Osteocyte (in vitro differentiated cells): ENCODE results near the gene TSPAN18. TPM values are rescaled to one million over a fixed set of nuclear protein-coding genes. Genes with fewer than 3 reads are reported as not detected.

Source experiments
- DNase-seq: peaks from one replicate; pipeline ENCODE4 v3.0.0; 2021; ENCODE audit warnings: mixed read lengths; ENCODE audit not compliant: unreplicated experiment; ENCODE audit errors: extremely low spot score
- H3K27ac Mint-ChIP-seq: one replicate; pipeline ENCODE4 v1.8.0; 2021; ENCODE audit warnings: mild to moderate bottlenecking, mixed read lengths; ENCODE audit not compliant: unreplicated experiment
- H3K27me3 Mint-ChIP-seq: one replicate; pipeline ENCODE4 v1.8.0; 2021; ENCODE audit warnings: mixed read lengths; ENCODE audit not compliant: unreplicated experiment
- H3K36me3 Mint-ChIP-seq: one replicate; pipeline ENCODE4 v1.8.0; 2021; ENCODE audit warnings: mixed read lengths; ENCODE audit not compliant: unreplicated experiment
- H3K4me1 Mint-ChIP-seq: one replicate; pipeline ENCODE4 v1.8.0; 2021; ENCODE audit warnings: mixed read lengths; ENCODE audit not compliant: unreplicated experiment
- H3K4me3 Mint-ChIP-seq: one replicate; pipeline ENCODE4 v1.8.0; 2021; ENCODE audit warnings: mild to moderate bottlenecking, moderate library complexity, mixed read lengths; ENCODE audit not compliant: unreplicated experiment
- H3K9me3 Mint-ChIP-seq: one replicate; pipeline ENCODE4 v1.8.0; 2021; ENCODE audit warnings: mixed read lengths; ENCODE audit not compliant: unreplicated experiment
- total RNA-seq: library from RNA; stranded (reverse); gene quantifications from 2 replicates; pipeline ENCODE4 v1.2.1, GENCODE V29; 2021
- TF ChIP-seq, protein P1 (sequence below): fragments of 200-600 bp; sonication (generic); IDR thresholded peaks from 2 replicates; pipeline ENCODE4 v1.5.0; 2021; ENCODE audit warnings: antibody characterized with exemption, mild to moderate bottlenecking, moderate library complexity

TSPAN18 gene
- total RNA-seq, 1 donor from 2014 or later, result 13.4 TPM

DNA sequence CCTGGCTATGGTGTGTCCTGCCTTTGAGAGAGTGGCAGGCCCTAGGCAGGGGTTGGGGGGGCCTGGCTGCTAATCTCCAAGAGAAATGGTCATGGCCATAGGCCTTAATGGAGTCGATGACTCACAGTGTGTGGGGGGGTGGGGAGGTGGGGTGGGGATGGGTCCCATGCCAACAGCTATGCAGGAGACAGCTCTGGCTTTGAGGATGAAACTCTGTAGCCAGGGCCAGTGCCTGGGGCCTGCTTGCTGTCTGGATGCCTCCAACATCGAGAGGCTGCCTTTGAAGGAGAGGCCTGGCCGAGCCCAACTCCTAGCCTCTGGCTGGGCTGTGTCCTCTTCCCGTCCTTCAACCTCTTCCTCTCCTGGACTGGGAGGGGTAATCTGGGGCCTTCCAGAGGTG is 23.9 kb upstream of the TSPAN18 start:
- peaks cover 29% of the 10 kb centered on the region for H3K27me3 Mint-ChIP-seq
- H3K27ac Mint-ChIP-seq, result no peak overlapping the region
- TF ChIP-seq, protein P1, sequence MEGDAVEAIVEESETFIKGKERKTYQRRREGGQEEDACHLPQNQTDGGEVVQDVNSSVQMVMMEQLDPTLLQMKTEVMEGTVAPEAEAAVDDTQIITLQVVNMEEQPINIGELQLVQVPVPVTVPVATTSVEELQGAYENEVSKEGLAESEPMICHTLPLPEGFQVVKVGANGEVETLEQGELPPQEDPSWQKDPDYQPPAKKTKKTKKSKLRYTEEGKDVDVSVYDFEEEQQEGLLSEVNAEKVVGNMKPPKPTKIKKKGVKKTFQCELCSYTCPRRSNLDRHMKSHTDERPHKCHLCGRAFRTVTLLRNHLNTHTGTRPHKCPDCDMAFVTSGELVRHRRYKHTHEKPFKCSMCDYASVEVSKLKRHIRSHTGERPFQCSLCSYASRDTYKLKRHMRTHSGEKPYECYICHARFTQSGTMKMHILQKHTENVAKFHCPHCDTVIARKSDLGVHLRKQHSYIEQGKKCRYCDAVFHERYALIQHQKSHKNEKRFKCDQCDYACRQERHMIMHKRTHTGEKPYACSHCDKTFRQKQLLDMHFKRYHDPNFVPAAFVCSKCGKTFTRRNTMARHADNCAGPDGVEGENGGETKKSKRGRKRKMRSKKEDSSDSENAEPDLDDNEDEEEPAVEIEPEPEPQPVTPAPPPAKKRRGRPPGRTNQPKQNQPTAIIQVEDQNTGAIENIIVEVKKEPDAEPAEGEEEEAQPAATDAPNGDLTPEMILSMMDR, result no peak
- H3K4me1 Mint-ChIP-seq, result peaks cover 2% of the 10 kb centered on the region
- no peak for DNase-seq
- no peak overlapping the region for H3K4me3 Mint-ChIP-seq
- no peaks in the 10 kb centered on the region for H3K36me3 Mint-ChIP-seq
- H3K9me3 Mint-ChIP-seq, result peaks cover 3% of the 10 kb centered on the region

DNA sequence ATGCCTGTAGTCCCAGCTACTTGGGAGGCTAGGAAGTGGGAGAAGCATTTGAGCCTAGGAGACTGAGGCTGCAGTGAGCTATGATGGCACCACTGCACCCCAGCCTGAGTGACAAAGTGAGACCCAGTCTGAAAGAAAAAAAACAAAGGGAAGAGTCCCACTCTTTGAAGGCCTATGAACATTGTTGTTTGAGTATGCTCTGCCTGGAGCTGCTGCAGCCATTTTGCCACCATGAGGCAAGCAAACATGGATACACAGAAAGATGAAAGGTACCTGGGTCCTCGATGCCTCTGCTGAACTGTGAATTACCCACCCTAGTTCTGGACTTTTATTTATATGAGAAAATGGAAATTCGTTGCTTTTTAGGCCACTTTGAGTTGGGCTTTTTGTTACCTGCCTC is 19.7 kb upstream of the TSPAN18 start:
- peaks cover 2% of the 10 kb centered on the region for H3K4me1 Mint-ChIP-seq
- peaks cover 3% of the 10 kb centered on the region for H3K9me3 Mint-ChIP-seq
- H3K27ac Mint-ChIP-seq, result no peak overlapping the region
- peaks cover 33% of the 10 kb centered on the region for H3K27me3 Mint-ChIP-seq
- H3K4me3 Mint-ChIP-seq, result no peak overlapping the region
- H3K36me3 Mint-ChIP-seq, result no peaks in the 10 kb centered on the region
- no peak for DNase-seq
- TF ChIP-seq, protein P1, result no peak

DNA sequence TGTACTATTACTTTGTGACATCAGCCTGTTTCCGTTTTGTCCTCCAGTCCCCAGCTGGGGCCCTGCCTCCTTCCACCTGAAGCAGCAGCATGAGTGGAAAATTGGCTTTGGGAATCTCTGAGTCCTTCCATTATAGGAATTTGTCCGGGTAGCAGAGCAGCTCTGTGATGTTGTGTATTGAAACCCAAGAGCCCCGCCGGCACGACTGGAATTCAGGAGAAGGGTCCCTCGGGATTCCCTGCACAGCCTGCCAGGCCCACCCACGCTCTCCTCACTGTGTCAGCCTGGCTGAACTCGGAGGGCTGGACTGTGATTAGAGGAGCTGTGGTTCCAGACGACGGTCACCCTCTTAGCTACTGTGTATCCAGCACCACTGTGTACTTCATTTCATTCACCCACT is 18.8 kb upstream of the TSPAN18 start:
- DNase-seq, result no peak
- peaks cover 37% of the 10 kb centered on the region for H3K27me3 Mint-ChIP-seq
- TF ChIP-seq, protein P1, result no peak

DNA sequence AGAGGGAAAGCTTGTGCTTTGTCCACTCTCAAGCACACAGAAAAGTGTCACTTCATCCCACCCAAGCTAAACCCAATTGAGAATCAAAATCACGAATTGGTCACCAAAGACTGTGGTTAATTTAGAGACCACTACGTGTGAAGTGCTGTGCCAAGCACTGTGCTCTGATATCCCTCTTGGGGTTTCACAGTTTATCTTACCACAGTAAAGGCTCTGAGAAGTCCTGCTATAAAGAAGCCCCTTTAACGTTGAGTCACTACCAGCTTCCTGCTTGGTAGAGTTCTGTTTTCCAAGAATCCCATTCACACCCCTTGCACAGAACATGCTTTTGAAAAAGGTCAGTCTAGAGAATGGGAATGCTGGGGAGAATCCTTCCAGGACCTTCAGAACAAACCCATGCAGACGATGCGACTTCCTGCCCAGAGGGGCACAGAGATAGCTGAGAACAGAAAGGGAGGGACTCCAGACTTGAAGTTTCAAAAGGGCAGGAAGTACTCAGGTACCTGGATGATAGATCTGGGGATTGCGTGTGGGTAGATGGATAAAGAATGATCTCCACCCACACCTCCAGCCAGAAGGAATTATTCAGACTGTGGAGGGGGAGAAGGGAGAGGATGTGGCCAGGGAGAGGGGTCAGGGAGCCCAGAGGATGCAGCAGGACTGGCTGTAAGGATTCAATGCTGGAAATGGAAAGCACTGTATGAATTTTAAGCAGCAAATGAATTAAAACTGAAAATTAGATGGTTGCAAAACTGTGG is 18.1 kb upstream of the TSPAN18 start:
- H3K36me3 Mint-ChIP-seq, result no peaks in the 10 kb centered on the region
- no peak overlapping the region for H3K27ac Mint-ChIP-seq
- H3K4me1 Mint-ChIP-seq, result no peaks in the 10 kb centered on the region
- DNase-seq, result no peak
- H3K9me3 Mint-ChIP-seq, result peaks cover 3% of the 10 kb centered on the region
- TF ChIP-seq, protein P1, result no peak
- no peak overlapping the region for H3K4me3 Mint-ChIP-seq
- H3K27me3 Mint-ChIP-seq, result peaks cover 44% of the 10 kb centered on the region

More for the DNA sequence above, 18.8 kb upstream of the TSPAN18 start:
- H3K36me3 Mint-ChIP-seq, result no peaks in the 10 kb centered on the region
- no peak overlapping the region for H3K4me3 Mint-ChIP-seq
- H3K27ac Mint-ChIP-seq, result no peak overlapping the region
- peaks cover 3% of the 10 kb centered on the region for H3K9me3 Mint-ChIP-seq
- no peaks in the 10 kb centered on the region for H3K4me1 Mint-ChIP-seq

DNA sequence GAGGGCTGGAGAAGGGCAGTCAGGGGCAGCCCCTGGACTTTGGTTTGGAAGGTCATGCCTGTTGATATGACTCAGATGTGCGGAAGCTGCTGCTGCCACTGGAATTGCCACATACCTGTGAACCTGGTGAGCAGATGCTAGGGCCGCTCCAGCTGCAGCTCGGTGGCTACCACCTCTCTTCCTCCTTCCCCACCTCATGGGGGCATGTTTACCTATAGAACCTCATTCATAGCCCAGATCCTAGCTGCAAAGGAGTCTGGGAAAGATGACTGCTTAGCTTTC is 17.5 kb upstream of the TSPAN18 start:
- no peaks in the 10 kb centered on the region for H3K9me3 Mint-ChIP-seq
- DNase-seq, result no peak
- no peak overlapping the region for H3K27ac Mint-ChIP-seq
- TF ChIP-seq, protein P1, result no peak
- no peaks in the 10 kb centered on the region for H3K4me1 Mint-ChIP-seq
- H3K27me3 Mint-ChIP-seq, result peaks cover 47% of the 10 kb centered on the region
- H3K36me3 Mint-ChIP-seq, result no peaks in the 10 kb centered on the region
- H3K4me3 Mint-ChIP-seq, result no peak overlapping the region
